ENCODE data around the gene GTF2H4. TPM values are rescaled to one million over a fixed set of nuclear protein-coding genes. Genes with fewer than 3 reads are reported as not detected.
"Not testable (repeated sequence)": the region's sequence is repeated elsewhere in the genome, so short reads cannot be mapped to it uniquely, and the experiment has no call there.

The GTF2H4 gene
- total and polyA plus RNA-seq, 2 donors (not counting 1 experiment from before 2014, with no cell fraction given): 12.2 to 15.3 TPM

- H2AFZ ChIP-seq (ENCODE audit: low read length): no peak overlapping the region
- no peaks in the 10 kb centered on the region for H3K4me1 ChIP-seq (ENCODE audit: control insufficient read depth, extremely low read depth, insufficient read depth, low read length)
- no peak overlapping the region for H3K27ac ChIP-seq (ENCODE audit: insufficient read depth, low read length)
- H3K79me2 ChIP-seq (ENCODE audit: control insufficient read depth, insufficient read depth, low read length): no peaks in the 10 kb centered on the region
- H3K4me3 ChIP-seq (replicated peaks in 1 of 4; ENCODE audit: control extremely low read depth in 1 of 4, insufficient read depth in 1 of 4, low read depth in 3 of 4, low read length in 4 of 4): no peak overlapping the region
- peaks cover 5% of the 10 kb centered on the region for H3K36me3 ChIP-seq (ENCODE audit: control insufficient read depth, insufficient read depth, low read length)
- no peak overlapping the region for H3K9ac ChIP-seq (ENCODE audit: insufficient read depth, low read length)
- H3K4me2 ChIP-seq (ENCODE audit: extremely low read depth, insufficient read depth, low read length): no peak overlapping the region
- TF ChIP-seq EZH2 (IDR thresholded peaks at IDR 0.05; ENCODE audit: low read length, missing control alignments): no peak
- no peak for TF ChIP-seq CTCF (conservative IDR thresholded peaks at IDR 0.05 in 1 of 2, IDR thresholded peaks at IDR 0.05 in 1 of 2; ENCODE audit: low read depth in 1 of 2, low read length in 2 of 2)
- no peaks in the 10 kb centered on the region for H3K9me3 ChIP-seq (ENCODE audit: control insufficient read depth, insufficient read depth, low read depth, low read length)
- H4K20me1 ChIP-seq (ENCODE audit: control insufficient read depth, extremely low read depth, insufficient read depth, low read length): no peaks in the 10 kb centered on the region
- DNase-seq (ENCODE audit: low read depth in 2 of 2): peak in 1 of 2 donors; percentile 58
- H3K27me3 ChIP-seq (ENCODE audit: control insufficient read depth, insufficient read depth, low read length): peaks cover 3% of the 10 kb centered on the region
These were observed 18.6 kb downstream of the GTF2H4 start for GRCh38 chr6:30926644-30927043.

GRCh38 chr6:30927080-30927479 lies 19.1 kb downstream of the GTF2H4 start:
- not testable (repeated sequence) for H4K20me1 ChIP-seq (ENCODE audit: control insufficient read depth, extremely low read depth, insufficient read depth, low read length); H3K36me3 ChIP-seq (ENCODE audit: control insufficient read depth, insufficient read depth, low read length); H3K4me1 ChIP-seq (ENCODE audit: control insufficient read depth, extremely low read depth, insufficient read depth, low read length); H3K79me2 ChIP-seq (ENCODE audit: control insufficient read depth, insufficient read depth, low read length); DNase-seq (ENCODE audit: low read depth in 2 of 2); H3K9me3 ChIP-seq (ENCODE audit: control insufficient read depth, insufficient read depth, low read depth, low read length); H2AFZ ChIP-seq (ENCODE audit: low read length); H3K9ac ChIP-seq (ENCODE audit: insufficient read depth, low read length); H3K27ac ChIP-seq (ENCODE audit: insufficient read depth, low read length); H3K4me3 ChIP-seq (replicated peaks in 1 of 4; ENCODE audit: control extremely low read depth in 1 of 4, insufficient read depth in 1 of 4, low read depth in 3 of 4, low read length in 4 of 4); H3K27me3 ChIP-seq (ENCODE audit: control insufficient read depth, insufficient read depth, low read length); H3K4me2 ChIP-seq (ENCODE audit: extremely low read depth, insufficient read depth, low read length)

GRCh38 chr6:30928677-30929076 lies 20.7 kb downstream of the GTF2H4 start:
- H3K4me2 ChIP-seq (ENCODE audit: extremely low read depth, insufficient read depth, low read length): no peak overlapping the region
- H3K27me3 ChIP-seq (ENCODE audit: control insufficient read depth, insufficient read depth, low read length): peaks cover 7% of the 10 kb centered on the region
- H3K9me3 ChIP-seq (ENCODE audit: control insufficient read depth, insufficient read depth, low read depth, low read length): no peaks in the 10 kb centered on the region
- H2AFZ ChIP-seq (ENCODE audit: low read length): no peak overlapping the region
- TF ChIP-seq CTCF (conservative IDR thresholded peaks at IDR 0.05 in 1 of 2, IDR thresholded peaks at IDR 0.05 in 1 of 2; ENCODE audit: low read depth in 1 of 2, low read length in 2 of 2) (no peak), EZH2 (IDR thresholded peaks at IDR 0.05; ENCODE audit: low read length, missing control alignments) (no peak)
- no peak overlapping the region for H3K4me3 ChIP-seq (replicated peaks in 1 of 4; ENCODE audit: control extremely low read depth in 1 of 4, insufficient read depth in 1 of 4, low read depth in 3 of 4, low read length in 4 of 4)
- H3K79me2 ChIP-seq (ENCODE audit: control insufficient read depth, insufficient read depth, low read length): no peaks in the 10 kb centered on the region
- H3K27ac ChIP-seq (ENCODE audit: insufficient read depth, low read length): no peak overlapping the region
- no peak overlapping the region for H3K9ac ChIP-seq (ENCODE audit: insufficient read depth, low read length)
- no peaks in the 10 kb centered on the region for H3K36me3 ChIP-seq (ENCODE audit: control insufficient read depth, insufficient read depth, low read length)
- H4K20me1 ChIP-seq (ENCODE audit: control insufficient read depth, extremely low read depth, insufficient read depth, low read length): no peaks in the 10 kb centered on the region
- H3K4me1 ChIP-seq (ENCODE audit: control insufficient read depth, extremely low read depth, insufficient read depth, low read length): no peaks in the 10 kb centered on the region
- DNase-seq (ENCODE audit: low read depth in 2 of 2): no peak

All from fibroblast of lung (primary cell).